ENCODE measurements around the gene NXNL1.

- TF ChIP-seq CTCF (IDR thresholded peaks at IDR 0.05; ENCODE audit: extremely low read depth in 1 of 2, insufficient read depth in 1 of 2, low read depth in 1 of 2, low read length in 2 of 2) (no peak), POLR2A (IDR thresholded peaks at IDR 0.05; ENCODE audit: low read depth, low read length) (no peak)
These were observed 46.0 kb upstream of the NXNL1 start for GRCh38 chr19:17506745-17507144.
